GM21825 (cell line): Measurements from ENCODE around the gene ECSIT.
A peak's percentile ranks its signal among the peaks of the same experiment; 100 is the strongest.
"Not testable (repeated sequence)": the region's sequence is repeated elsewhere in the genome, so short reads cannot be mapped to it uniquely, and the experiment has no call there.

ENCODE experiments used
- ATAC-seq: cut with Tn5 transposase; IDR thresholded peaks from one replicate; pipeline ENCODE4 v1.9.1; 2021; ENCODE audit warnings: mild to moderate bottlenecking, moderate library complexity; ENCODE audit not compliant: unreplicated experiment

ECSIT gene

GRCh38 chr19:11528551-11529341 is at the start of gene ECSIT:
Gene ECSIT (minus strand): TSS chr19:11529134. CDS start chr19:11519170, 9,964 bp downstream.
- peak; percentile 92 for ATAC-seq

GRCh38 chr19:11577451-11578257 is 48.7 kb upstream of the ECSIT start, which contains the start of gene ACP5:
Gene ACP5 (minus strand): TSS chr19:11577645. CDS start chr19:11577317, 328 bp downstream.
- no peak for ATAC-seq

- no peak for ATAC-seq
Measured at GRCh38 chr19:11576227-11576626, 47.3 kb upstream of the ECSIT start.

- no peak for ATAC-seq
Measured at GRCh38 chr19:11574689-11575088, 45.8 kb upstream of the ECSIT start.

- not testable (repeated sequence) for ATAC-seq
Measured at GRCh38 chr19:11573763-11574162, 44.8 kb upstream of the ECSIT start.

GRCh38 chr19:11573354-11573753 is 44.4 kb upstream of the ECSIT start:
- ATAC-seq = not testable (repeated sequence)

- ATAC-seq = no peak
Measured at GRCh38 chr19:11570039-11570462, 41.1 kb upstream of the ECSIT start.

GRCh38 chr19:11566164-11566563 is 37.2 kb upstream of the ECSIT start:
- no peak for ATAC-seq

- not testable (repeated sequence) for ATAC-seq
Measured at GRCh38 chr19:11565649-11565980, 36.7 kb upstream of the ECSIT start.

GRCh38 chr19:11564082-11564807 is 35.3 kb upstream of the ECSIT start:
- not testable (repeated sequence) for ATAC-seq

GRCh38 chr19:11563532-11563931 is 34.6 kb upstream of the ECSIT start:
- ATAC-seq = no peak

GRCh38 chr19:11560404-11561051 is 31.6 kb upstream of the ECSIT start:
- ATAC-seq = peak; percentile 37

GRCh38 chr19:11558881-11559828 is 30.2 kb upstream of the ECSIT start, which contains the start of gene ELOF1:
Gene ELOF1 (minus strand): TSS chr19:11559230. CDS start chr19:11554347, 4,883 bp downstream.
- ATAC-seq = peak; percentile 66

- no peak for ATAC-seq
Measured at GRCh38 chr19:11556634-11557420, 27.9 kb upstream of the ECSIT start.

GRCh38 chr19:11555246-11555645 is 26.3 kb upstream of the ECSIT start:
- no peak for ATAC-seq

- no peak for ATAC-seq
Measured at GRCh38 chr19:11554160-11554559, 25.2 kb upstream of the ECSIT start.

GRCh38 chr19:11552666-11553372 is 23.9 kb upstream of the ECSIT start:
- ATAC-seq = no peak

- no peak for ATAC-seq
Measured at GRCh38 chr19:11551603-11552235, 22.8 kb upstream of the ECSIT start.
